Measurements from ENCODE around the gene SNAPIN. TPM values are rescaled to one million over a fixed set of nuclear protein-coding genes. Genes with fewer than 3 reads are reported as not detected.

The SNAPIN gene
- total RNA-seq, 1 experiment from 2014 or later = 78.5 TPM

DNA sequence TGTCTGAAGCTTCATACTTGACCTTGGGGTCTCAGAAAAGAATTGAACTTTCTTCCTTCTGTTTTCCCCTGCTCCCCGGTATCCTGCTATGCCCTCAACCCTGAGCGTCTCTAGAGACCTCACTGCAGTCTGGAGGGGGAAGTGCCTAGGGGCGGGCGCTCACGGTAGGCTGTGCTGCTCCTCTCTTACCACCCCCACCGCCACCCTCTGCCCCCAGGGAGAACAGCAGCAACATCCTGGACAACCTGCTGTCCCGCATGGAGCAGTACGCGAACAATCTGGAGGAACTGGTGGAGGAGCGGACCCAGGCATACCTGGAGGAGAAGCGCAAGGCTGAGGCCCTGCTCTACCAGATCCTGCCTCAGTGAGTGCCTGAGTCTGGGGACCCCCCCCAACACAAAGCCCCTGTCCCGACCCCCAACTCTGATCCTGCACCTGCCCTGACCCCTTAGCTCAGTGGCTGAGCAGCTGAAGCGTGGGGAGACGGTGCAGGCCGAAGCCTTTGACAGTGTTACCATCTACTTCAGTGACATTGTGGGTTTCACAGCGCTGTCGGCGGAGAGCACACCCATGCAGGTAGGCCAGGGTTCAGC lies 30.3 kb downstream of the SNAPIN start:
- DNase-seq (ENCODE audit: low read depth) = no peak
- in situ Hi-C loops (cut with HindIII; ENCODE audit: low pct_unique_long_range_greater_than_20kb, low sequenced_read_pairs) = no loop called here

DNA sequence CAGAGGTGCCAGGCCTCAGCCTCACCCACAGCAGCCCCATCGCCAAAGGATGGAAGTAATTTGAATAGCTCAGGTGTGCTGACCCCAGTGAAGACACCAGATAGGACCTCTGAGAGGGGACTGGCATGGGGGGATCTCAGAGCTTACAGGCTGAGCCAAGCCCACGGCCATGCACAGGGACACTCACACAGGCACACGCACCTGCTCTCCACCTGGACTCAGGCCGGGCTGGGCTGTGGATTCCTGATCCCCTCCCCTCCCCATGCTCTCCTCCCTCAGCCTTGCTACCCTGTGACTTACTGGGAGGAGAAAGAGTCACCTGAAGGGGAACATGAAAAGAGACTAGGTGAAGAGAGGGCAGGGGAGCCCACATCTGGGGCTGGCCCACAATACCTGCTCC lies 35.0 kb downstream of the SNAPIN start:
- no peak for DNase-seq (ENCODE audit: low read depth)
- in situ Hi-C loops (cut with HindIII; ENCODE audit: low pct_unique_long_range_greater_than_20kb, low sequenced_read_pairs) = no loop called here

DNA sequence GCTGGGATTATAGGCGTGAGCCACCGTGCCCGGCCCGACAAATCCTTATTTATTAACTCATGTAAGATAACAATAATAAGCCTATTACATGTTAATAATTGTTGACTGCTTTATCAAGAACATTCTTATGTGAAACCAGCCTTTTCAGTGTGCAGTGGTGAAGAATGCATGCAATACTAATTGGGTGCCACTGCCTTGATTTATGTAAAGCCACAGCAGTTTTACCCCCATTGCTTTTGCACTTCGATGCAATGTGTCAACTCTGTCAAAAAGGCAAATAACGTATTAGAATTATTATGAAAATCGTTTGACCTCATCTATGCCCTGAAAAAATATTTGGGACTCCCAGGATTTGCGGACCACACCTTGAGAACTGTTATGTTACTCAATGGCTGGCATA lies 38.2 kb downstream of the SNAPIN start:
- in situ Hi-C loops (cut with HindIII; ENCODE audit: low pct_unique_long_range_greater_than_20kb, low sequenced_read_pairs) = no loop called here

DNA sequence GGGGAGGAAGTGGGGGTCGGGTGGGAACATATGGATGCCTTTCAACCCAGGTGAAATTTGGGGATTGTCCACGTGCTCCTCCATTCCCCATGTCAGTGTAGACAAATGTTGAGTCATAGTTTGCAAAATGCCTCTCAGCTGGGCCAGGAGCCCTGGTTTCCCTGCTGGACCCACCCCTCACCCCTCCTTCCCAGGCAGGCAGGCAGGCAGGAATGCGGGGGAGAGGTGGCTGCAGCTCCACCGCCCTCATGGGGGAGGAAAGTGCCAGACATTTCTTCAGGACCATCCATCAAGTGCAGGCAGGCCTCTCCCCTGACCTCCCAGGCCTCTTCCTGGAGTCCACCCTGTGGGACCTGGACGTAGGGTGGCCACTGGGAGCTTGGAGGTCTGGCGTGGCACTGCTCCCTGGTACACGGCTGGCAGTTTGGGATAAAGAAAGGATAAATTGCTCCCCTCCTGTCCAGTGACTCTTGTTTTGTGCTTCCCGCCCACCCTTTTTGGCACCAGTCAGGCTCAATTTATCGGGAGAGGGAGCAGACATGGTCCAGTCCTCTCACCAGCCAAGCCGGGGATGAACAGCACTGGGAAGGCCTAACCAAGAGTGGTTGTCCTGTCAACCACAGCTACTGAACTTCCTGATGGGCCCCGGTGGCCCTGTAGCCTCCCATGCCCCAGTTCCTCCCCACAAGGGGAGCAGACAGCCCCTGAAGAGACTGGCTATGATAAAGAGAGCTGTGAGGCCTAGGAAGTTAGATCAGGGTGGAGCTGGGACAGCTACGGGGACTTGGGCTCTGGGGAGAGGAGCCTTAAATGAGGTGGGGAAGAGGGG lies 38.9 kb downstream of the SNAPIN start:
- DNase-seq (ENCODE audit: low read depth) = peak; percentile 92
- in situ Hi-C loops (cut with HindIII; ENCODE audit: low pct_unique_long_range_greater_than_20kb, low sequenced_read_pairs) = no loop called here

More for the DNA sequence above, 38.2 kb downstream of the SNAPIN start:
- DNase-seq (ENCODE audit: low read depth) = peak; percentile 69

DNA sequence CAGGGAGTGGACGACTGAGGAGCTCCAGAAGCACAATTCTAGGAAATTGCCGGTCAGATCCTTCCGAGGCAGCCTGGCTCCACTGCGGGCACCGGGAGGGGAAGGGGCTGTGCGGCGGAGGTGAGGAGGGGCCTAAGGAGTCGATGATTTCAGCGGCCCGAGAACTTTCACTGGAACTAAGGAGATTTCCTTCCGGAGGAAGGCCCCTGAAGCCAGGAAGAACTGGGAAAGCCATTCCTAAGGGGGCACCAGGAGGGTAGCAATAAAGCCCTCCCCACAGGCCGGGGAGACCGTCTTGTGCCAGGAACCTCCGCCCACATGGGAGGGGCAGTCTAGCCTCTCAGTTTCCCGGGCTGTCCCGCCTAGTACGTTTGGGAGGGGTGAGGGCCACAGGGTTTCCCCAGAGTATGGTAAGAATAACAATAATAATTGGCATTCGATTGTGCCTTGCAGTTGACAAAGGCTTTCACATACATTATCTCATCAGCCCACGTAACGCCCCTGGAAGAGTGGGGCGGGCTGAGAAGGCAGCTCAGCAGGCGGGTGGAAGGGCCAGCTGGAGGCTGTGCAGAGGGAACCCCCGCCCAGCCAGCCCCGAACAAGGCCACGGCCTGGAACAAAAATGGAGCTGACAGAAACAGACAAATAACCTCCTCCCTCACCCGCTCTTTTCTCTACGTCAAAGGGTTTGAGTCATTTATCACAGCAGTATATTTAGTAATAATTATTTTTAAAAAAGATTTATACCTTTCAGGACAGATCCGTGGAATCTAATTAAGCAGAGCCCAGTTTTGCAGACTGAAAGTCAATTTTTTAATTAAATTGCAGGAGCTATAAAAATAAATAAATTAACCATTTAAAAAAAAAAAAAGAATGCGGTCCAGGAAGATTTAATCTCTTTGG lies 39.8 kb downstream of the SNAPIN start:
- peak; percentile 77 for DNase-seq (ENCODE audit: low read depth)
- in situ Hi-C loops (cut with HindIII; ENCODE audit: low pct_unique_long_range_greater_than_20kb, low sequenced_read_pairs) = no loop called here

DNA sequence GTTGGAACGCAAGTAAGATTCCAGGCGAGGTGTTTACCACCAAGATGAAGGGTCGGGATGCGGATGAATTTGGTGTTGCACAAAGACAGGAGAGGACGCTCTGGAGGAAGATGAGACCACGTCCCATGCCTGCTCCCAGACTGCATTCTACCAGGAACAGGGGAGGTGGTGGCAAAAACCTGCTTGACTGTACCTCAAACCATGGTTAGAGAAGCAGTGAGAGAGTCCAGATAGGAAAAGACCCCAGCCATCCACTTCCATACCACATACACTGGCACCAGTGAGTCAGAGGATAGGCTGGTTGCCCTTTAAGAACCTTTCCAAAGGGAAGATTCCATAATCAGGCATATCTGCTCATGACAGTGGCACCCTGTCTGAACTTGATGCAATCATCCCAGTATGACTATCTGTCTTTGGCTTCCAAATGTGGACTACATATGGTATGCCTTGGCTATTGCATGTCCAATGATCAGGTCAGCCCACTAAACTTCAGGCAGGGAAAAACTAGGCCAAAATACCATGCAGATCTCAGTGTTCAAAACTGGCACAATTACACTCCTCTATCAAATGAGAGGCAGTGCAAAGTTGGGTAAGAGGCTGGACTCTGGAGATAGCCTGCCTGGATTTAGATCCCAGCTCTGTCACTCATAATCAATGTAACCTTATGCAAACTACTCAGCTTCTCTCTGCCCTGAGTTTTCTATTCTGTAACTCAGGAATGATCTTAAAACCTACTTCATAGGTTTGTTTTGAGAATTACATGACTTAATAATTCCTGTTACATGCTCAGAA lies 40.6 kb downstream of the SNAPIN start:
- in situ Hi-C loops (cut with HindIII; ENCODE audit: low pct_unique_long_range_greater_than_20kb, low sequenced_read_pairs) = no loop called here
- DNase-seq (ENCODE audit: low read depth) = peak; percentile 28

DNA sequence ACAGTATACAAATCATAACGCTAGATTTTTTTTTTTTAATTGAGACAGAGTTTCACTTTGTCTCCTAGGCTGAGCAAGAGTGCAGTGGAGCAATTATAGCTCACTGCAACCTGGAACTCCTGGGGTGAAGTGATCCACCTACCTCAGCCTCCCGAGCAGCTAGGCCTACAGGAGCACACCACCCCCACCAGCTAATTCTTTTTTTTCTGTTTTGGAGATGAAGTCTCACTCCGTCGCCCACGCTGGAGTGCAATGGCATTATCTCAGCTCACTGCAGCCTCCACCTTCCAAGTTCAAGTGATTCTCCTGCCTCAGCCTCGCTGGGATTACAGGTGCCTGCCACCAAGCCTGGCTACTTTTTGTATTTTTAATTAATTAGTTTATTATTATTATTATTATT lies 41.3 kb downstream of the SNAPIN start:
- in situ Hi-C loops (cut with HindIII; ENCODE audit: low pct_unique_long_range_greater_than_20kb, low sequenced_read_pairs) = no loop called here
- no peak for DNase-seq (ENCODE audit: low read depth)

DNA sequence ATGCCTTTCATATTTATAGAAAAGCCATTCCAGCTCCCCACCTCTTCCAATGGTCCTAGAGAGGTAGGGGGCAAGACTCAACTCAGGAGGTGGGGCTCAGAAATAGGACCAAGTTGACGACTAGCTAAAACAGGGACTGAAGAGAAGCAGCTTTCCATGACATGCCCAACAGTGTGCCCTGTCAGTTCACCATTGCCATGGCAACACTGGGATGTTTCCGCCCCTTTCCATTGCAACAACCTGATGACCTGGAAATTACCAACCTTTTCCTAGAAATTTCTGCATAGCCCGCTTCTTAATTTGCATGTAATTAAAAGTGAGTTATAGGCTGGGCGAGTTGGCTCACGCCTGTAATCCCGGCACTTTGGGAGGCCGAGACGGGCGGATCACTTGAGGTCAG lies 47.0 kb downstream of the SNAPIN start:
- peak; percentile 27 for DNase-seq (ENCODE audit: low read depth)
- in situ Hi-C loops (cut with HindIII; ENCODE audit: low pct_unique_long_range_greater_than_20kb, low sequenced_read_pairs) = no loop called here

DNA sequence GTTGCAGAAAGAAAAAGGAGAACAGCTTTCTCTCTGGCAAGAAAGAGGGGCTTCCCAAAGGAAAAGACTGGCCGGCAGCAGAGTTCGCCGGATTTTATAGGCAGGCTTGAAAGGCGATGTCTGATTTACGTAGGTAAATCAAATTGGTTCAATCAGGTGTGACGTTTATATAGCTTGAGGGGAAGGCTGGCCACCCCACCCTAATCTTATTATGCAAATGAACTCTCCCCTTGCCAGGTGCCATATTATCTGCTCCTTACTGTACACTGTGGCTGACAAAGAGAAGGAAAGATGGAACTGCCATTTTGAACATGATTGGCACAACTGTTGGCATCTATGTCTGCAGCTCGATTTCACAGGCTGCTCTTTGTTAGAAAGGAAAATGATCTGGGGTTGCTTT lies 52.5 kb downstream of the SNAPIN start:
- DNase-seq (ENCODE audit: low read depth) = no peak
- in situ Hi-C loops (cut with HindIII; ENCODE audit: low pct_unique_long_range_greater_than_20kb, low sequenced_read_pairs) = no loop called here

Other genes starting within 250 kb of the SNAPIN start
- gene S100A7A, start 242.2 kb upstream of the SNAPIN start, total RNA-seq (2014; rRNA removed; shearing (Covaris generic); ENCODE audit: low replicate concordance) = not detected in 2 replicates
- gene S100A7, start 198.1 kb upstream of the SNAPIN start, total RNA-seq (2014; rRNA removed; shearing (Covaris generic); ENCODE audit: low replicate concordance) = not detected in 2 replicates
- gene S100A6, start 122.7 kb upstream of the SNAPIN start, total RNA-seq (2014; rRNA removed; shearing (Covaris generic); ENCODE audit: low replicate concordance) = 1,350 and 1,721 TPM in 2 replicates
- not detected in 2 replicates for gene S100A5, start 117.8 kb upstream of the SNAPIN start, total RNA-seq (2014; rRNA removed; shearing (Covaris generic); ENCODE audit: low replicate concordance)
- gene S100A4, start 112.9 kb upstream of the SNAPIN start, total RNA-seq (2014; rRNA removed; shearing (Covaris generic); ENCODE audit: low replicate concordance) = 40.4 and 54.7 TPM in 2 replicates
- not detected in 2 replicates for gene S100A3, start 109.4 kb upstream of the SNAPIN start, total RNA-seq (2014; rRNA removed; shearing (Covaris generic); ENCODE audit: low replicate concordance)
- gene S100A2, start 92.9 kb upstream of the SNAPIN start, total RNA-seq (2014; rRNA removed; shearing (Covaris generic); ENCODE audit: low replicate concordance) = 10.0 and 24.4 TPM in 2 replicates
- gene S100A16, start 45.6 kb upstream of the SNAPIN start, total RNA-seq (2014; rRNA removed; shearing (Covaris generic); ENCODE audit: low replicate concordance) = 310 and 401 TPM in 2 replicates
- not detected in 2 replicates for gene S100A14, start 42.4 kb upstream of the SNAPIN start, total RNA-seq (2014; rRNA removed; shearing (Covaris generic); ENCODE audit: low replicate concordance)
- 155 and 171 TPM in 2 replicates for gene S100A13, start 31.2 kb upstream of the SNAPIN start, total RNA-seq (2014; rRNA removed; shearing (Covaris generic); ENCODE audit: low replicate concordance)
- not detected in 2 replicates for gene S100A1, start 30.3 kb upstream of the SNAPIN start, total RNA-seq (2014; rRNA removed; shearing (Covaris generic); ENCODE audit: low replicate concordance)
- 34.6 and 42.0 TPM in 2 replicates for gene CHTOP, start 24.6 kb upstream of the SNAPIN start, total RNA-seq (2014; rRNA removed; shearing (Covaris generic); ENCODE audit: low replicate concordance)
- gene ILF2, start 12.3 kb downstream of the SNAPIN start, total RNA-seq (2014; rRNA removed; shearing (Covaris generic); ENCODE audit: low replicate concordance) = 271 and 308 TPM in 2 replicates
- gene NPR1, start 20.0 kb downstream of the SNAPIN start, total RNA-seq (2014; rRNA removed; shearing (Covaris generic); ENCODE audit: low replicate concordance) = 0.41 TPM in 1 of 2 replicates, not detected in the other
- gene INTS3, start 69.3 kb downstream of the SNAPIN start, total RNA-seq (2014; rRNA removed; shearing (Covaris generic); ENCODE audit: low replicate concordance) = 19.9 and 23.1 TPM in 2 replicates
- gene SLC27A3, start 116.7 kb downstream of the SNAPIN start, total RNA-seq (2014; rRNA removed; shearing (Covaris generic); ENCODE audit: low replicate concordance) = 34.8 and 43.2 TPM in 2 replicates